HG03571 (cell line): ENCODE data around the gene KCNQ1.

Experiments
- ATAC-seq: cut with Tn5 transposase; IDR thresholded peaks from one replicate; pipeline ENCODE4 v1.9.1; 2021; ENCODE audit not compliant: unreplicated experiment

The KCNQ1 gene

GRCh38 chr11:2728663-2729332, 284.0 kb downstream of the KCNQ1 start:
- ATAC-seq = no peak

- no peak for ATAC-seq
Measured at GRCh38 chr11:2729841-2730240, 285.0 kb downstream of the KCNQ1 start.

GRCh38 chr11:2730272-2731129, 285.7 kb downstream of the KCNQ1 start:
- no peak for ATAC-seq

- no peak for ATAC-seq
Measured at GRCh38 chr11:2731130-2732125, 286.6 kb downstream of the KCNQ1 start.

- ATAC-seq = no peak
Measured at GRCh38 chr11:2732261-2732939, 287.6 kb downstream of the KCNQ1 start.

- no peak for ATAC-seq
Measured at GRCh38 chr11:2732940-2733628, 288.3 kb downstream of the KCNQ1 start.

- no peak for ATAC-seq
Measured at GRCh38 chr11:2734181-2735052, 289.6 kb downstream of the KCNQ1 start.

- no peak for ATAC-seq
Measured at GRCh38 chr11:2735053-2735589, 290.3 kb downstream of the KCNQ1 start.

- ATAC-seq = no peak
Measured at GRCh38 chr11:2736577-2737225, 291.9 kb downstream of the KCNQ1 start.

- no peak for ATAC-seq
Measured at GRCh38 chr11:2737226-2737590, 292.4 kb downstream of the KCNQ1 start.

- ATAC-seq = no peak
Measured at GRCh38 chr11:2737866-2738265, 293.1 kb downstream of the KCNQ1 start.

GRCh38 chr11:2738551-2739431, 294.0 kb downstream of the KCNQ1 start:
- ATAC-seq = no peak

GRCh38 chr11:2739531-2740274, 294.9 kb downstream of the KCNQ1 start:
- no peak for ATAC-seq

- no peak for ATAC-seq
Measured at GRCh38 chr11:2740275-2740940, 295.6 kb downstream of the KCNQ1 start.

- ATAC-seq = no peak
Measured at GRCh38 chr11:2741006-2741376, 296.2 kb downstream of the KCNQ1 start.
